HG02588 (cell line): ENCODE data around the gene MACROD1.
"Not testable (repeated sequence)": the region's sequence is repeated elsewhere in the genome, so short reads cannot be mapped to it uniquely, and the experiment has no call there.

Experiments used
- ATAC-seq: cut with Tn5 transposase; IDR thresholded peaks from one replicate; pipeline ENCODE4 v1.9.1; 2021; ENCODE audit warnings: mild to moderate bottlenecking, moderate library complexity; ENCODE audit not compliant: unreplicated experiment

Gene MACROD1

GRCh38 chr11:64060263-64060860 is 105.6 kb downstream of the MACROD1 start:
- ATAC-seq = no peak

GRCh38 chr11:64059339-64060140 is 106.4 kb downstream of the MACROD1 start:
- ATAC-seq = no peak

GRCh38 chr11:64058494-64058893 is 107.4 kb downstream of the MACROD1 start:
- ATAC-seq = no peak

- ATAC-seq = no peak
Observed at GRCh38 chr11:64057890-64058289, 108.0 kb downstream of the MACROD1 start.

- no peak for ATAC-seq
Observed at GRCh38 chr11:64056861-64057260, 109.1 kb downstream of the MACROD1 start.

GRCh38 chr11:64056213-64056785 is 109.6 kb downstream of the MACROD1 start:
- ATAC-seq = no peak

GRCh38 chr11:64055077-64055476 is 110.8 kb downstream of the MACROD1 start:
- no peak for ATAC-seq

GRCh38 chr11:64053699-64054098 is 112.2 kb downstream of the MACROD1 start:
- ATAC-seq = no peak

GRCh38 chr11:64052938-64053622 is 112.8 kb downstream of the MACROD1 start:
- ATAC-seq = no peak

GRCh38 chr11:64052436-64052835 is 113.5 kb downstream of the MACROD1 start:
- no peak for ATAC-seq

- no peak for ATAC-seq
Observed at GRCh38 chr11:64051297-64051696, 114.6 kb downstream of the MACROD1 start.

GRCh38 chr11:64049509-64049908 is 116.4 kb downstream of the MACROD1 start:
- no peak for ATAC-seq

GRCh38 chr11:64048042-64048854 is 117.7 kb downstream of the MACROD1 start:
- ATAC-seq = no peak

- not testable (repeated sequence) for ATAC-seq
Observed at GRCh38 chr11:64047373-64047772, 118.5 kb downstream of the MACROD1 start.

GRCh38 chr11:64045700-64046099 is 120.2 kb downstream of the MACROD1 start:
- ATAC-seq = no peak

GRCh38 chr11:64044730-64045393 is 121.1 kb downstream of the MACROD1 start:
- ATAC-seq = no peak

- ATAC-seq = no peak
Observed at GRCh38 chr11:64043545-64043944, 122.4 kb downstream of the MACROD1 start.

- ATAC-seq = no peak
Observed at GRCh38 chr11:64042301-64042700, 123.6 kb downstream of the MACROD1 start.

- ATAC-seq = no peak
Observed at GRCh38 chr11:64041846-64042245, 124.1 kb downstream of the MACROD1 start.

GRCh38 chr11:64040684-64041322 is 125.1 kb downstream of the MACROD1 start:
- ATAC-seq = no peak
